GM11168 (cell line): ENCODE measurements around the gene CHD3.

ENCODE experiments used
- in situ Hi-C: fragments of 300-500 bp; cut with MboI; formaldehyde crosslinking; loops from one replicate; pipeline ENCODE4 v1.12.0; 2022; ENCODE audit warnings: low sequenced_read_pairs; ENCODE audit not compliant: unreplicated experiment

Gene CHD3

GRCh38 chr17:7888184-7888920 lies at the start of gene CHD3:
Gene CHD3 (plus strand): TSS chr17:7888789. CDS start chr17:7889001, 212 bp downstream.
- in situ Hi-C loops: no loop called here

- in situ Hi-C loops: no loop called here
Measured at GRCh38 chr17:7839190-7839875, 49.3 kb upstream of the CHD3 start.

- in situ Hi-C loops: no loop called here
Measured at GRCh38 chr17:7839876-7840261, 48.7 kb upstream of the CHD3 start.

GRCh38 chr17:7840441-7840840 lies 48.1 kb upstream of the CHD3 start:
- in situ Hi-C loops: no loop called here

GRCh38 chr17:7840875-7841274 lies 47.7 kb upstream of the CHD3 start:
- in situ Hi-C loops: no loop called here

- in situ Hi-C loops: no loop called here
Measured at GRCh38 chr17:7841396-7841914, 47.1 kb upstream of the CHD3 start.

GRCh38 chr17:7841915-7842379 lies 46.6 kb upstream of the CHD3 start:
- in situ Hi-C loops: no loop called here

- in situ Hi-C loops: no loop called here
Measured at GRCh38 chr17:7842380-7843256, 46.0 kb upstream of the CHD3 start.

- in situ Hi-C loops: no loop called here
Measured at GRCh38 chr17:7843257-7843535, 45.4 kb upstream of the CHD3 start.

- in situ Hi-C loops: no loop called here
Measured at GRCh38 chr17:7843536-7844291, 44.9 kb upstream of the CHD3 start.

GRCh38 chr17:7844292-7845154 lies 44.1 kb upstream of the CHD3 start:
- in situ Hi-C loops: no loop called here

GRCh38 chr17:7845359-7846062 lies 43.1 kb upstream of the CHD3 start:
- in situ Hi-C loops: no loop called here

- in situ Hi-C loops: no loop called here
Measured at GRCh38 chr17:7846063-7846735, 42.4 kb upstream of the CHD3 start.

GRCh38 chr17:7846765-7847661 lies 41.6 kb upstream of the CHD3 start:
- in situ Hi-C loops: no loop called here

GRCh38 chr17:7848131-7848579 lies 40.4 kb upstream of the CHD3 start:
- in situ Hi-C loops: no loop called here

- in situ Hi-C loops: no loop called here
Measured at GRCh38 chr17:7848739-7849129, 39.9 kb upstream of the CHD3 start.

- in situ Hi-C loops: no loop called here
Measured at GRCh38 chr17:7849130-7849750, 39.3 kb upstream of the CHD3 start.
